Stimulated activated CD8-positive, alpha-beta memory T cell treated with anti-CD3 and anti-CD28 coated beads, Interleukin-7, amount 100 ng/mL, for 4 hours (primary cell): ENCODE measurements around the gene ZNF57.
"Not testable (repeated sequence)": the region's sequence is repeated elsewhere in the genome, so short reads cannot be mapped to it uniquely, and the experiment has no call there.

Source experiments
- DNase-seq, 2 donors: peaks; one replicate each; pipeline ENCODE4 v3.0.0-alpha.2; 2020; ENCODE audit warnings: low read depth in 2 of 2

The ZNF57 gene

GRCh38 chr19:2952953-2953481 is 52.3 kb downstream of the ZNF57 start:
- no peak for DNase-seq

- DNase-seq = no peak
Observed at GRCh38 chr19:2957160-2957559, 56.4 kb downstream of the ZNF57 start.

- no peak for DNase-seq
Observed at GRCh38 chr19:2960120-2960519, 59.4 kb downstream of the ZNF57 start.

- DNase-seq = no peak
Observed at GRCh38 chr19:2962018-2962670, 61.4 kb downstream of the ZNF57 start.

GRCh38 chr19:2963122-2963521 is 62.4 kb downstream of the ZNF57 start:
- no peak for DNase-seq

- not testable (repeated sequence) for DNase-seq
Observed at GRCh38 chr19:2963631-2964030, 62.9 kb downstream of the ZNF57 start.

- no peak for DNase-seq
Observed at GRCh38 chr19:2964874-2965273, 64.1 kb downstream of the ZNF57 start.

GRCh38 chr19:2967972-2968371 is 67.2 kb downstream of the ZNF57 start:
- no peak for DNase-seq
